HepG2 (cell line): ENCODE measurements around the gene CLIC1. TPM values are rescaled to one million over a fixed set of nuclear protein-coding genes. Genes with fewer than 3 reads are reported as not detected.
A peak's percentile ranks its signal among the peaks of the same experiment; 100 is the strongest.

Experiments
- DBP ChIP-seq: sonication (generic); formaldehyde crosslinking; IDR thresholded peaks from 2 replicates; pipeline ENCODE4 v1.4.0; 2020; ENCODE audit warnings: missing genetic modification reagents; ENCODE audit errors: not compliant biosample characterization
- FOXO4 ChIP-seq: sonication (generic); formaldehyde crosslinking; conservative IDR thresholded peaks from 2 replicates; pipeline ENCODE4 v1.8.1; 2023; ENCODE audit warnings: missing genetic modification reagents
- IRF2 ChIP-seq: IDR thresholded peaks from 2 replicates; pipeline ENCODE4 v1.6.1; 2018; ENCODE audit warnings: missing genetic modification reagents, missing compliant biosample characterization
- KMT2B ChIP-seq: IDR thresholded peaks from 2 replicates; pipeline ENCODE4 v1.6.1; 2016; ENCODE audit warnings: missing genetic modification reagents, missing compliant biosample characterization
- MZF1 ChIP-seq: sonication (generic); formaldehyde crosslinking; IDR thresholded peaks from 2 replicates; pipeline ENCODE4 v1.8.1; 2023; ENCODE audit warnings: mild to moderate bottlenecking, missing genetic modification reagents, borderline replicate concordance
- NFE2L2 ChIP-seq: fragments of 150-350 bp; IDR thresholded peaks from 2 replicates; pipeline ENCODE4 v1.6.1; 2014; ENCODE audit warnings: low read length
- NR2F6 ChIP-seq, 2 experiments: IDR thresholded peaks; 2 replicates each; pipeline ENCODE4 v1.6.1; 2016; ENCODE audit warnings: antibody characterized with exemption in 1 of 2, mild to moderate bottlenecking in 1 of 2
- SCMH1 ChIP-seq: sonication (generic); formaldehyde crosslinking; IDR thresholded peaks from 2 replicates; pipeline ENCODE4 v1.9.0; 2021; ENCODE audit warnings: missing genetic modification reagents, mild to moderate bottlenecking, borderline replicate concordance
- SP1 ChIP-seq, 2 experiments: fragments of 450-650 bp in 1 of 2; sonication (generic) in 1 of 2; formaldehyde crosslinking in 1 of 2; IDR thresholded peaks; 2 replicates each; pipeline versions ENCODE4 v1.4.0 to v1.6.1; 2016 to 2020; ENCODE audit warnings: missing genetic modification reagents in 1 of 2
- THAP8 ChIP-seq: sonication (generic); formaldehyde crosslinking; IDR thresholded peaks from 2 replicates; pipeline ENCODE4 v1.5.1; 2020; ENCODE audit warnings: missing genetic modification reagents, mild to moderate bottlenecking, borderline replicate concordance
- ZGPAT ChIP-seq: IDR thresholded peaks from 2 replicates; pipeline ENCODE4 v1.6.1; 2016; ENCODE audit warnings: mild to moderate bottlenecking
- ZKSCAN8 ChIP-seq: IDR thresholded peaks from 2 replicates; pipeline ENCODE4 v1.6.1; 2016; ENCODE audit warnings: borderline replicate concordance, missing genetic modification reagents, missing compliant biosample characterization
- ZNF281 ChIP-seq: sonication (generic); formaldehyde crosslinking; IDR thresholded peaks from 2 replicates; pipeline ENCODE4 v1.4.0; 2020; ENCODE audit warnings: missing genetic modification reagents, borderline replicate concordance
- ZNF333 ChIP-seq: sonication (generic); formaldehyde crosslinking; IDR thresholded peaks from 2 replicates; pipeline ENCODE4 v1.4.0; 2020; ENCODE audit warnings: mild to moderate bottlenecking, missing genetic modification reagents, borderline replicate concordance
- ZNF350 ChIP-seq: sonication (generic); formaldehyde crosslinking; IDR thresholded peaks from 2 replicates; pipeline ENCODE4 v1.4.0; 2020; ENCODE audit warnings: mild to moderate bottlenecking, low read depth, missing genetic modification reagents, borderline replicate concordance
- ZNF441 ChIP-seq: sonication (generic); formaldehyde crosslinking; IDR thresholded peaks from 2 replicates; pipeline ENCODE4 v1.7.0; 2021; ENCODE audit warnings: missing genetic modification reagents, borderline replicate concordance
- ZNF546 ChIP-seq: sonication (generic); formaldehyde crosslinking; conservative IDR thresholded peaks from 2 replicates; pipeline ENCODE4 v1.8.1; 2023; ENCODE audit warnings: mild to moderate bottlenecking, missing genetic modification reagents
- ZNF569 ChIP-seq: sonication (generic); formaldehyde crosslinking; IDR thresholded peaks from 2 replicates; pipeline ENCODE4 v1.5.0; 2020; ENCODE audit warnings: mild to moderate bottlenecking, missing genetic modification reagents, moderate library complexity, borderline replicate concordance
- ZNF570 ChIP-seq: sonication (generic); formaldehyde crosslinking; IDR thresholded peaks from 2 replicates; pipeline ENCODE4 v1.4.0; 2020; ENCODE audit warnings: mild to moderate bottlenecking, missing genetic modification reagents, borderline replicate concordance
- ZNF598 ChIP-seq: sonication (generic); formaldehyde crosslinking; IDR thresholded peaks from 2 replicates; pipeline ENCODE4 v1.5.1; 2020; ENCODE audit warnings: mild to moderate bottlenecking, missing genetic modification reagents, borderline replicate concordance
- ZNF691 ChIP-seq: sonication (generic); formaldehyde crosslinking; IDR thresholded peaks from 2 replicates; pipeline ENCODE4 v1.4.0; 2020; ENCODE audit warnings: missing genetic modification reagents, low read depth, mild to moderate bottlenecking, borderline replicate concordance
- ZNF720 ChIP-seq: sonication (generic); formaldehyde crosslinking; IDR thresholded peaks from 2 replicates; pipeline ENCODE4 v1.4.0; 2020; ENCODE audit warnings: missing genetic modification reagents
- ZNF879 ChIP-seq: sonication (generic); formaldehyde crosslinking; IDR thresholded peaks from 2 replicates; pipeline ENCODE4 v1.8.1; 2023; ENCODE audit warnings: missing genetic modification reagents
- polyA plus RNA-seq, 8 experiments: library from polyadenylated mRNA; depleted of rRNA in 3 of 8; stranded (reverse) in 7 of 8; unstranded in 1 of 8; fragments of >200 nt; fragmentation: Illumina TruSeq in 4 of 8; extraction: Trizol in 4 of 8; gene quantifications; 2 replicates each; pipeline versions ENCODE4 v1.2.1 to v1.2.3, GENCODE V29; 2011 to 2016; ENCODE audit warnings: low read depth in 4 of 8, missing spikeins in 1 of 8, mixed read lengths in 1 of 8; ENCODE audit not compliant: insufficient read depth in 1 of 8
- total RNA-seq, 5 experiments: library from RNA; depleted of rRNA; stranded (reverse); fragments of >200 nt; fragmentation: Illumina TruSeq; extraction: Trizol; gene quantifications; 2 replicates each; pipeline ENCODE4 v1.2.3, GENCODE V29; 2016; ENCODE audit warnings: low read depth in 1 of 5

Gene CLIC1
- total and polyA plus RNA-seq, 2 of the 13 experiments (the other 11 are each of a cell fraction or from before 2014, with no cell fraction given), result 602 to 891 TPM

GRCh38 chr6:31763619-31763940 is 27.2 kb upstream of the CLIC1 start (continued):
- TF ChIP-seq ZNF281 (CRISPR knock-in tag) (no peak), ZNF569 (CRISPR knock-in tag) (no peak), ZGPAT (CRISPR knock-in tag) (no peak), ZNF441 (CRISPR knock-in tag) (no peak), KMT2B (CRISPR knock-in tag) (no peak), FOXO4 (CRISPR knock-in tag) (no peak), ZNF333 (CRISPR knock-in tag) (no peak), THAP8 (CRISPR knock-in tag) (no peak), NFE2L2 (no peak), IRF2 (CRISPR knock-in tag) (peak; percentile 55; the same call in 1 of the 2 replicates), ZNF879 (CRISPR knock-in tag) (no peak), SP1 (IDR thresholded peaks at IDR 0.05) (no peak), SP1 (CRISPR knock-in tag; IDR thresholded peaks at IDR 0.05) (0 out of 2 replicates have a peak, but pooled peaks have one; percentile 17), ZNF350 (CRISPR knock-in tag) (no peak), MZF1 (CRISPR knock-in tag) (no peak), ZNF720 (no peak), ZNF570 (CRISPR knock-in tag) (no peak), ZKSCAN8 (no peak), SCMH1 (CRISPR knock-in tag) (no peak), DBP (no peak), ZNF546 (no peak), ZNF598 (CRISPR knock-in tag) (no peak), NR2F6 (IDR thresholded peaks at IDR 0.05) (no peak), NR2F6 (CRISPR knock-in tag; IDR thresholded peaks at IDR 0.05) (peak; percentile 30; the same call in 1 of the 2 replicates), ZNF691 (CRISPR knock-in tag) (peak; percentile 45; the same call in 1 of the 2 replicates)
